Measurements from ENCODE around the gene RPL13. TPM values are rescaled to one million over a fixed set of nuclear protein-coding genes. Genes with fewer than 3 reads are reported as not detected.

RPL13 gene
- total RNA-seq, 2 donors from 2014 or later = 1,855 to 2,011 TPM

DNA sequence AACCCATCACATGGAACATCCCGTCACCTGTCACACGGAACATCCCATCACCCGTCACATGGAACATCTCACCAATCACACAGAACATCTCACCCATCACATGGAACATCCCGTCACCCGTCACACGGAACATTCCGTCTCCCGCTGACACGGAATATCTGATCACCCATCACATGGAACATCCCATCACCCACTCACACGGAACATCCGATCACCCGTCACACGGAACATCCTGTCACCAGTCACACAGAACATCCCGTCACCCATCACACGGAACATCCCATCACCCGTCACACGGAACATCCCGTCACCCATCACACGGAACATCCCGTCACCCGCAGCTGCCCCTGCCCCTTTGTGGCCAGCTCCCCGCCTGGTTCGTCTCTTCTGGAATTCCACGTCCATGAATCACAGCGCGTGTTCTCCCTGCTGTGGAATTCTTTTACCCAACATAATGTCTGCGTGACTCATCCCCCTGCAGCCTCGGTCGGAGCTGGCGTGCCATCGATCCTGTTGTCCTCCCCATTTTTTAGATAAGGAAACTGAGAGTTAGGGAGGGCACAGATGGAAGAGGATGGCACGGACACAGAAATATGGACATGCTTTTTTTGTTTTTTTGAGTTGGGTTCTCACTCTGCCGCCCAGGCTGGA lies 20.7 kb downstream of the RPL13 start:
- intact Hi-C loops (cut with DNase I) = no loop called here
- Histone ChIP-seq H3K9me3 (no peaks in the 10 kb centered on the region), H3K9ac (ENCODE audit: low read depth in 2 of 2, low read length in 2 of 2) (no peak overlapping the region), H3K27ac (no peak overlapping the region), H3K36me3 (no peaks in the 10 kb centered on the region), H3K4me3 (no peak overlapping the region), H3K4me1 (no peaks in the 10 kb centered on the region), H3K27me3 (peaks cover 9% of the 10 kb centered on the region)
- TF ChIP-seq, protein P1, sequence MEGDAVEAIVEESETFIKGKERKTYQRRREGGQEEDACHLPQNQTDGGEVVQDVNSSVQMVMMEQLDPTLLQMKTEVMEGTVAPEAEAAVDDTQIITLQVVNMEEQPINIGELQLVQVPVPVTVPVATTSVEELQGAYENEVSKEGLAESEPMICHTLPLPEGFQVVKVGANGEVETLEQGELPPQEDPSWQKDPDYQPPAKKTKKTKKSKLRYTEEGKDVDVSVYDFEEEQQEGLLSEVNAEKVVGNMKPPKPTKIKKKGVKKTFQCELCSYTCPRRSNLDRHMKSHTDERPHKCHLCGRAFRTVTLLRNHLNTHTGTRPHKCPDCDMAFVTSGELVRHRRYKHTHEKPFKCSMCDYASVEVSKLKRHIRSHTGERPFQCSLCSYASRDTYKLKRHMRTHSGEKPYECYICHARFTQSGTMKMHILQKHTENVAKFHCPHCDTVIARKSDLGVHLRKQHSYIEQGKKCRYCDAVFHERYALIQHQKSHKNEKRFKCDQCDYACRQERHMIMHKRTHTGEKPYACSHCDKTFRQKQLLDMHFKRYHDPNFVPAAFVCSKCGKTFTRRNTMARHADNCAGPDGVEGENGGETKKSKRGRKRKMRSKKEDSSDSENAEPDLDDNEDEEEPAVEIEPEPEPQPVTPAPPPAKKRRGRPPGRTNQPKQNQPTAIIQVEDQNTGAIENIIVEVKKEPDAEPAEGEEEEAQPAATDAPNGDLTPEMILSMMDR (IDR thresholded peaks at IDR 0.05) = no peak
- DNase-seq = no peak

- H3K27me3 ChIP-seq = peaks cover under 1% of the 10 kb centered on the region
- peak overlapping the region; percentile 52 for H3K27ac ChIP-seq
- intact Hi-C loops (cut with DNase I) = no loop called here
- H3K4me3 ChIP-seq = no peak overlapping the region
- peak overlapping the region; percentile 43 to 58 for H3K9ac ChIP-seq (ENCODE audit: low read depth in 2 of 2, low read length in 2 of 2)
- peak; percentile 63 for DNase-seq
- no peaks in the 10 kb centered on the region for H3K9me3 ChIP-seq
- H3K4me1 ChIP-seq = no peaks in the 10 kb centered on the region
- no peaks in the 10 kb centered on the region for H3K36me3 ChIP-seq
- TF ChIP-seq, protein P1 (IDR thresholded peaks at IDR 0.05) = no peak
Observed at GRCh38 chr16:89581861-89582563, 21.5 kb downstream of the RPL13 start.

- TF ChIP-seq, protein P1 (IDR thresholded peaks at IDR 0.05) = no peak
- H3K9ac ChIP-seq (ENCODE audit: low read depth in 2 of 2, low read length in 2 of 2) = peak overlapping the region; percentile 43 to 58
Observed at GRCh38 chr16:89582614-89583196, 22.2 kb downstream of the RPL13 start.

DNA sequence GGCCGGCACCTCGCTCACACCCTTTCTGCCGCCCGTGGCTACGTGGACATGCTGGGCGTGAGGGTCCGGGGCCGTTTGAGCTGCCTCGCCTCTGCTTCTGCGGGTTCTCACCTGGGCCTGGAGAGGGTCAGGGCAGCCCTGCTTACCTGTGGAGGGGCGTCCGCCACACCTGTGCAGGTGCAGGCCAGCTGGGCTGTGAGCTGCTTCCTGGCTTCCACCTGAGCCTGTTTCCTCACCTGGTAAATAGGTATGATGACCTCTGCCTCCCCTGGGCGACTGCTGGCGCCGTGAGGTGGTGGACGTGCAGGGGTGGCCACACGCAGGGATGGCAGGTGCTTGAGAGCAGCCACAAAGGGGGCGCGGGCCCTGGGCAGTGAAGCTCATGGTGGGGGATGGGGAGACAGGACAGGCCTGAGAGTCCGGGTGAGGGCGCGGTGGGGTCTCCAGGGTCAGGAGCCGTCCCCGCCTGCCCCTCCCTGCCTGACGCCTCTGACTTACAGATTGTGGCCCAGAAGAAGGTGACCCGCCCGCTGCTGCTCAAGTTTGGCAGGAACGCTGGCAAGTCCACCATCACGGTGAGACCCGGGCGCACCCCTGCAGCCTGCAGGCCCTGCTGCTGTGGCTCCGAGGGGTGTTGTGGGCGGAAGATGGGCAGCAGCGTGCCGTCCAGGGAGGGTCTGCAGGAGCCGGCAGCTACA lies 22.9 kb downstream of the RPL13 start:
- no peak for DNase-seq
- intact Hi-C loops (cut with DNase I) = no loop called here
- TF ChIP-seq, protein P1 (IDR thresholded peaks at IDR 0.05) = no peak

More at GRCh38 chr16:89582614-89583196, 22.2 kb downstream of the RPL13 start:
- DNase-seq = no peak
- intact Hi-C loops (cut with DNase I) = no loop called here
- Histone ChIP-seq H3K9me3 (no peaks in the 10 kb centered on the region), H3K4me1 (no peaks in the 10 kb centered on the region), H3K4me3 (no peak overlapping the region), H3K27me3 (no peaks in the 10 kb centered on the region), H3K27ac (peak overlapping the region; percentile 52), H3K36me3 (no peaks in the 10 kb centered on the region)

GRCh38 chr16:89583895-89584644 lies 23.6 kb downstream of the RPL13 start:
- Histone ChIP-seq H3K36me3 (no peaks in the 10 kb centered on the region), H3K9me3 (no peaks in the 10 kb centered on the region), H3K27me3 (no peaks in the 10 kb centered on the region), H3K27ac (no peak overlapping the region), H3K9ac (ENCODE audit: low read depth in 2 of 2, low read length in 2 of 2) (no peak overlapping the region), H3K4me1 (no peaks in the 10 kb centered on the region), H3K4me3 (no peak overlapping the region)
- DNase-seq = no peak
- TF ChIP-seq, protein P1 (IDR thresholded peaks at IDR 0.05) = no peak
- intact Hi-C loops (cut with DNase I) = no loop called here

More for the DNA sequence above, 22.9 kb downstream of the RPL13 start:
- H3K4me3 ChIP-seq = no peak overlapping the region
- H3K27me3 ChIP-seq = no peaks in the 10 kb centered on the region
- H3K27ac ChIP-seq = no peak overlapping the region
- H3K36me3 ChIP-seq = no peaks in the 10 kb centered on the region
- no peaks in the 10 kb centered on the region for H3K9me3 ChIP-seq
- H3K4me1 ChIP-seq = no peaks in the 10 kb centered on the region
- H3K9ac ChIP-seq (ENCODE audit: low read depth in 2 of 2, low read length in 2 of 2) = no peak overlapping the region

Measured in colonic mucosa (tissue), 4 donors.